ENCODE measurements around the gene CHST11. TPM values are rescaled to one million over a fixed set of nuclear protein-coding genes. Genes with fewer than 3 reads are reported as not detected.
A peak's percentile ranks its signal among the peaks of the same experiment; 100 is the strongest.

Gene CHST11
- total and polyA plus RNA-seq, 9 of the 15 experiments (the other 6 are each of a cell fraction or from before 2014, with no cell fraction given), result 2.3 to 38.7 (median 15.0) TPM

DNA sequence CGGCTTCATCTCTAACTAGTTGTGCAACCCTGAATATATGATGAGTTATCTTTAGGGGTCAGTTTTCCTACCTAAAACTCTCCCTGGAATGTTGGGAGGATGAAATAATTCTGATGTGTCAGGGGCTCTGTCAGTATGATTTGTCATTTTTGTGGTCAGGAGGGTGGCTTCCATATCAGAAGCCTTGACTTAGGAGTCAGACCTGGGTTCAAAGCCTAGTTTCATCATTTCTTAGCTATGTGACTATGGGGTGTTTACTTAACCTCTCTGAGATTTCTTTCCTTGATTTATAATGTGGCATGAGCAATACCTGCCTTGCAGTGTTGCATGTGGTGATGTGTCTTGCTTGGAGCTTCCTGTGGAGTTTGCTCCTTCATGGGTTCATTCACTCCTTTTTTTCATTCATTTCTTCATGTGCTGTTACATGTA lies 146.8 kb downstream of the CHST11 start:
- ATAC-seq (no peak), DNase-seq (ENCODE audit: extremely low read depth in 1 of 4, low spot score in 3 of 4) (no peak), FAIRE-seq (no peak)
- peak overlapping the region; percentile 89 for H3K27ac ChIP-seq (ENCODE audit: extremely low read depth, low read depth, low read length)
- H3K4me3 ChIP-seq, result peak overlapping the region; percentile 1; the same call in 1 of the 2 replicates
- peak overlapping the region in 1 of 2 experiments; percentile 48; a peak in 2 of 4 replicates for H3K9ac ChIP-seq (ENCODE audit: insufficient read depth in 1 of 2, low read depth in 2 of 2, low read length in 2 of 2)
- intact Hi-C loops (cut with micrococcal nuclease), result no loop called here
- WGBS (ENCODE audit: insufficient coverage, low coverage, missing lambda C conversion rate), result 72% methylated on average over 1 of the region's 1 CpG
- no peaks in the 10 kb centered on the region for H3K9me3 ChIP-seq (replicated peaks; ENCODE audit: control insufficient read depth, insufficient read depth, low read depth, low read length)
- H3K4me2 ChIP-seq (ENCODE audit: insufficient read depth, low read length), result peak overlapping the region; percentile 78
- H4K20me1 ChIP-seq (replicated peaks; ENCODE audit: control insufficient read depth, insufficient read depth, low read length), result peaks cover 2% of the 10 kb centered on the region; the same call in 1 of the 2 replicates
- ChIA-PET CTCF (ENCODE audit: low intra/inter-chr PET ratio) (no interaction called here), POLR2A (interaction anchor here (0.5 to 1.3 kb wide), 5 partner anchors 9 to 281 kb away, joined by 3 to 4 read pairs (median 3); no protein-coding TSS in a partner anchor)
- H3K27me3 ChIP-seq (ENCODE audit: control insufficient read depth in 2 of 2, insufficient read depth in 2 of 2, low read length in 2 of 2), result no peaks in the 10 kb centered on the region
- peaks cover 42 to 69% of the 10 kb centered on the region in 2 experiments for H3K4me1 ChIP-seq (replicated peaks in 1 of 2; ENCODE audit: control insufficient read depth in 2 of 2, insufficient read depth in 2 of 2, low read length in 2 of 2)
- peak overlapping the region; percentile 65; the same call in 1 of the 2 replicates for H2AFZ ChIP-seq (ENCODE audit: low read depth, low read length)
- peaks cover 74% of the 10 kb centered on the region for H3K79me2 ChIP-seq (ENCODE audit: control insufficient read depth, insufficient read depth, low read length)
- H3K36me3 ChIP-seq (ENCODE audit: control insufficient read depth, insufficient read depth, low read length), result peaks cover 17% of the 10 kb centered on the region; the same call in 2 of the 3 replicates
- in situ Hi-C loops (cut with MboI), result no loop called here
- H3K9me1 ChIP-seq (ENCODE audit: control insufficient read depth, insufficient read depth, low read length), result peaks cover 6% of the 10 kb centered on the region
- no TSS peak for BruUV-seq (replicated peaks)
- TF ChIP-seq HDAC6 (IDR thresholded peaks at IDR 0.05; ENCODE audit: low read depth, low read length) (no peak), ZNF140 (CRISPR knock-in tag; IDR thresholded peaks at IDR 0.05) (no peak), CEBPG (CRISPR knock-in tag; IDR thresholded peaks at IDR 0.05) (no peak), CEBPG (tag; conservative IDR thresholded peaks at IDR 0.05 in 1 of 2, IDR thresholded peaks at IDR 0.05 in 1 of 2) (peak; percentile 40 to 42; a peak in 2 of 4 replicates), E2F3 (CRISPR knock-in tag; IDR thresholded peaks at IDR 0.05) (no peak), ZNF57 (CRISPR knock-in tag; IDR thresholded peaks at IDR 0.05) (no peak), RBFOX2 (IDR thresholded peaks at IDR 0.05; ENCODE audit: low read depth, low read length) (no peak), ETS2 (tag; IDR thresholded peaks at IDR 0.05; ENCODE audit: borderline replicate concordance, poor library complexity, severe bottlenecking) (no peak), SMAD4 (CRISPR knock-in tag; conservative IDR thresholded peaks at IDR 0.05) (no peak), HDAC8 (tag; IDR thresholded peaks at IDR 0.05) (no peak), ZNF561 (CRISPR knock-in tag; conservative IDR thresholded peaks at IDR 0.05) (no peak), TBL1XR1 (IDR thresholded peaks at IDR 0.05; ENCODE audit: low read length in 2 of 2) (no peak)
- TF ChIP-seq, protein P1, sequence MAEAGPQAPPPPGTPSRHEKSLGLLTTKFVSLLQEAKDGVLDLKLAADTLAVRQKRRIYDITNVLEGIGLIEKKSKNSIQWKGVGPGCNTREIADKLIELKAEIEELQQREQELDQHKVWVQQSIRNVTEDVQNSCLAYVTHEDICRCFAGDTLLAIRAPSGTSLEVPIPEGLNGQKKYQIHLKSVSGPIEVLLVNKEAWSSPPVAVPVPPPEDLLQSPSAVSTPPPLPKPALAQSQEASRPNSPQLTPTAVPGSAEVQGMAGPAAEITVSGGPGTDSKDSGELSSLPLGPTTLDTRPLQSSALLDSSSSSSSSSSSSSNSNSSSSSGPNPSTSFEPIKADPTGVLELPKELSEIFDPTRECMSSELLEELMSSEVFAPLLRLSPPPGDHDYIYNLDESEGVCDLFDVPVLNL (CRISPR knock-in tag; IDR thresholded peaks at IDR 0.05; ENCODE audit: low read depth), result no peak
- TF ChIP-seq, protein P2, sequence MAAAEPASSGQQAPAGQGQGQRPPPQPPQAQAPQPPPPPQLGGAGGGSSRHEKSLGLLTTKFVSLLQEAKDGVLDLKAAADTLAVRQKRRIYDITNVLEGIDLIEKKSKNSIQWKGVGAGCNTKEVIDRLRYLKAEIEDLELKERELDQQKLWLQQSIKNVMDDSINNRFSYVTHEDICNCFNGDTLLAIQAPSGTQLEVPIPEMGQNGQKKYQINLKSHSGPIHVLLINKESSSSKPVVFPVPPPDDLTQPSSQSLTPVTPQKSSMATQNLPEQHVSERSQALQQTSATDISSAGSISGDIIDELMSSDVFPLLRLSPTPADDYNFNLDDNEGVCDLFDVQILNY (CRISPR knock-in tag; IDR thresholded peaks at IDR 0.05), result no peak
- TF ChIP-seq, protein P3, sequence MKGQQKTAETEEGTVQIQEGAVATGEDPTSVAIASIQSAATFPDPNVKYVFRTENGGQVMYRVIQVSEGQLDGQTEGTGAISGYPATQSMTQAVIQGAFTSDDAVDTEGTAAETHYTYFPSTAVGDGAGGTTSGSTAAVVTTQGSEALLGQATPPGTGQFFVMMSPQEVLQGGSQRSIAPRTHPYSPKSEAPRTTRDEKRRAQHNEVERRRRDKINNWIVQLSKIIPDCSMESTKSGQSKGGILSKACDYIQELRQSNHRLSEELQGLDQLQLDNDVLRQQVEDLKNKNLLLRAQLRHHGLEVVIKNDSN (CRISPR knock-in tag; IDR thresholded peaks at IDR 0.05), result no peak
- TF ChIP-seq, protein P4, sequence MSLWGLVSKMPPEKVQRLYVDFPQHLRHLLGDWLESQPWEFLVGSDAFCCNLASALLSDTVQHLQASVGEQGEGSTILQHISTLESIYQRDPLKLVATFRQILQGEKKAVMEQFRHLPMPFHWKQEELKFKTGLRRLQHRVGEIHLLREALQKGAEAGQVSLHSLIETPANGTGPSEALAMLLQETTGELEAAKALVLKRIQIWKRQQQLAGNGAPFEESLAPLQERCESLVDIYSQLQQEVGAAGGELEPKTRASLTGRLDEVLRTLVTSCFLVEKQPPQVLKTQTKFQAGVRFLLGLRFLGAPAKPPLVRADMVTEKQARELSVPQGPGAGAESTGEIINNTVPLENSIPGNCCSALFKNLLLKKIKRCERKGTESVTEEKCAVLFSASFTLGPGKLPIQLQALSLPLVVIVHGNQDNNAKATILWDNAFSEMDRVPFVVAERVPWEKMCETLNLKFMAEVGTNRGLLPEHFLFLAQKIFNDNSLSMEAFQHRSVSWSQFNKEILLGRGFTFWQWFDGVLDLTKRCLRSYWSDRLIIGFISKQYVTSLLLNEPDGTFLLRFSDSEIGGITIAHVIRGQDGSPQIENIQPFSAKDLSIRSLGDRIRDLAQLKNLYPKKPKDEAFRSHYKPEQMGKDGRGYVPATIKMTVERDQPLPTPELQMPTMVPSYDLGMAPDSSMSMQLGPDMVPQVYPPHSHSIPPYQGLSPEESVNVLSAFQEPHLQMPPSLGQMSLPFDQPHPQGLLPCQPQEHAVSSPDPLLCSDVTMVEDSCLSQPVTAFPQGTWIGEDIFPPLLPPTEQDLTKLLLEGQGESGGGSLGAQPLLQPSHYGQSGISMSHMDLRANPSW (CRISPR knock-in tag; IDR thresholded peaks at IDR 0.05), result no peak
